ENCODE measurements around the gene EGFL8. TPM values are rescaled to one million over a fixed set of nuclear protein-coding genes. Genes with fewer than 3 reads are reported as not detected.

EGFL8 gene
- total and polyA plus RNA-seq, 9 of the 15 experiments (the other 6 are each of a cell fraction or from before 2014, with no cell fraction given) = 2.2 to 47.4 (median 14.2) TPM

- TF ChIP-seq HNRNPLL (IDR thresholded peaks at IDR 0.05; ENCODE audit: low read depth, low read length, poor library complexity, severe bottlenecking) (peak; percentile 63), REST (IDR thresholded peaks at IDR 0.05; ENCODE audit: borderline replicate concordance) (peak; percentile 28; the same call in 1 of the 2 replicates), REST (CRISPR knock-in tag; IDR thresholded peaks at IDR 0.05; ENCODE audit: low read depth) (no peak), HNRNPL (IDR thresholded peaks at IDR 0.05; ENCODE audit: low read depth, low read length) (no peak; the same call in 1 of the 2 replicates), YY1 (IDR thresholded peaks at IDR 0.05; ENCODE audit: borderline replicate concordance in 1 of 3, control insufficient read depth in 1 of 3, extremely low read depth in 1 of 3, insufficient read depth in 3 of 3, insufficient read length in 1 of 3, insufficient replicate concordance in 2 of 3, low read depth in 1 of 3, low read length in 2 of 3) (peak in 1 of 3 experiments; percentile 47), ZNF384 (IDR thresholded peaks at IDR 0.05; ENCODE audit: low read depth, low read length) (peak; percentile 18; the same call in 1 of the 2 replicates), TFAP4 (CRISPR knock-in tag; IDR thresholded peaks at IDR 0.05; ENCODE audit: borderline replicate concordance) (peak; percentile 94), ZNF830 (CRISPR knock-in tag; IDR thresholded peaks at IDR 0.05) (no peak), FOXK2 (conservative IDR thresholded peaks at IDR 0.05 in 1 of 2, IDR thresholded peaks at IDR 0.05 in 1 of 2; ENCODE audit: low read depth in 2 of 2) (no peak; a peak in 1 of 4 replicates), THAP12 (CRISPR knock-in tag; IDR thresholded peaks at IDR 0.05) (no peak), YBX1 (IDR thresholded peaks at IDR 0.05) (no peak)
- TF ChIP-seq, protein P1, sequence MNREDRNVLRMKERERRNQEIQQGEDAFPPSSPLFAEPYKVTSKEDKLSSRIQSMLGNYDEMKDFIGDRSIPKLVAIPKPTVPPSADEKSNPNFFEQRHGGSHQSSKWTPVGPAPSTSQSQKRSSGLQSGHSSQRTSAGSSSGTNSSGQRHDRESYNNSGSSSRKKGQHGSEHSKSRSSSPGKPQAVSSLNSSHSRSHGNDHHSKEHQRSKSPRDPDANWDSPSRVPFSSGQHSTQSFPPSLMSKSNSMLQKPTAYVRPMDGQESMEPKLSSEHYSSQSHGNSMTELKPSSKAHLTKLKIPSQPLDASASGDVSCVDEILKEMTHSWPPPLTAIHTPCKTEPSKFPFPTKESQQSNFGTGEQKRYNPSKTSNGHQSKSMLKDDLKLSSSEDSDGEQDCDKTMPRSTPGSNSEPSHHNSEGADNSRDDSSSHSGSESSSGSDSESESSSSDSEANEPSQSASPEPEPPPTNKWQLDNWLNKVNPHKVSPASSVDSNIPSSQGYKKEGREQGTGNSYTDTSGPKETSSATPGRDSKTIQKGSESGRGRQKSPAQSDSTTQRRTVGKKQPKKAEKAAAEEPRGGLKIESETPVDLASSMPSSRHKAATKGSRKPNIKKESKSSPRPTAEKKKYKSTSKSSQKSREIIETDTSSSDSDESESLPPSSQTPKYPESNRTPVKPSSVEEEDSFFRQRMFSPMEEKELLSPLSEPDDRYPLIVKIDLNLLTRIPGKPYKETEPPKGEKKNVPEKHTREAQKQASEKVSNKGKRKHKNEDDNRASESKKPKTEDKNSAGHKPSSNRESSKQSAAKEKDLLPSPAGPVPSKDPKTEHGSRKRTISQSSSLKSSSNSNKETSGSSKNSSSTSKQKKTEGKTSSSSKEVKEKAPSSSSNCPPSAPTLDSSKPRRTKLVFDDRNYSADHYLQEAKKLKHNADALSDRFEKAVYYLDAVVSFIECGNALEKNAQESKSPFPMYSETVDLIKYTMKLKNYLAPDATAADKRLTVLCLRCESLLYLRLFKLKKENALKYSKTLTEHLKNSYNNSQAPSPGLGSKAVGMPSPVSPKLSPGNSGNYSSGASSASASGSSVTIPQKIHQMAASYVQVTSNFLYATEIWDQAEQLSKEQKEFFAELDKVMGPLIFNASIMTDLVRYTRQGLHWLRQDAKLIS (CRISPR knock-in tag; IDR thresholded peaks at IDR 0.05) = 0 out of 2 replicates have a peak, but pooled peaks have one; percentile 56
Observed at GRCh38 chr6:32195652-32195901, 31.2 kb downstream of the EGFL8 start (continued).

Data from K562 (cell line).